Measurements from ENCODE around the gene RUFY2.

Gene RUFY2

DNA sequence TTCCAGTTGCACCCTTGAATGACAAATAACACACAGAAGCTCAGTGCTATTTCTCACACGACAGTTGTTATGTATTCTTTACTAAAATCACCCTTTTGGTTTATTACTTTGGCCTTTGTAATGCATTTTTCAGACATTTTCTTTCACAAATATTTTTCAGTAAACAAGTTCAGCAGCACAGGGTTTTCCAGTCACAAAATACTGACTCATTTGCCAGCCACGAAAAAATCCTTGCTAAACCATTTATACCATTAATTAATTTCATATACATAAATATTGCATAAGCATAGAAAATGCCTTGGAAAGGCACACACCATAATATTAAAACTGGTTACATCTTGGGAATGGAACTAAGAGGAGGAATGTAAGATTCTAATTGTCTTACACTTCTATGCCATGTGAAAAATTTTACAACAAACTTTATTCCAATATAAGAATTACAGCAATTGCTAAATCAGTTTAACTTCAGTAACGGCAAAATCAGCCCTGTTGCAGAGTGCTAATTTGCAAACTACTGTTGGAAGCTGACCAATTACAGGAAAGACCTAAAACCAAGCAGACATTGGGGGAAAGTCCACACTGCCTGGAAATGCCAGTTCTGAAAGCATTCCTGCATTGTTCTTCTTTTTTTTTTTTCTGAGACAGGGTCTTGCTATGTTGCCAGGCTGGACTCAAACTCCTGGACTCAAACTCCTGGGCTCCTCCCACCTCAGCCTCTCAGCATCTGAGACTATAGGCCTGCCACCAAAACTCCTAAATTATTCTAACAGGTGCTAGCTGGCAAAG is 42.8 kb downstream of the RUFY2 start:
- DNase-seq (ENCODE audit: low read depth in 2 of 2): peak; percentile 8 to 13

DNA sequence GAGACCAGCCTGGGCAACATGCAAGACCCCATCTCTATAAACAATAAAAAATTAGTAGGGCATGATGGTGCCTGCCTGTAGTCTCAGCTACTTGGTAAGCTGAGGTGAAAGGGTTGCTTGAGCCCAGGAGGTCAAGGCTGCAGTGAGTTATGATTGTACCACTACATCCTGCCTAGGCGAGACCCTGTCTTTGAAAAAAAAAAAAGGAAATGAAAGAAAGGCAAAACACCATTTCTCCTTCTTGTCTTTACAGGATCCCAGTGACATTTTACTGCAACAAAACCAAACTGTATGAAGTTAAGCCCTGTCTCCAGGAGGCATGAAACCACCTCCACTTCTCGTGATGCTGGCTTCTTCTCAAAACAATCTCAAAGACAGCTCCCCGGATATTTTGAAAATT is 44.5 kb downstream of the RUFY2 start:
- no peak for DNase-seq (ENCODE audit: low read depth in 2 of 2)

DNA sequence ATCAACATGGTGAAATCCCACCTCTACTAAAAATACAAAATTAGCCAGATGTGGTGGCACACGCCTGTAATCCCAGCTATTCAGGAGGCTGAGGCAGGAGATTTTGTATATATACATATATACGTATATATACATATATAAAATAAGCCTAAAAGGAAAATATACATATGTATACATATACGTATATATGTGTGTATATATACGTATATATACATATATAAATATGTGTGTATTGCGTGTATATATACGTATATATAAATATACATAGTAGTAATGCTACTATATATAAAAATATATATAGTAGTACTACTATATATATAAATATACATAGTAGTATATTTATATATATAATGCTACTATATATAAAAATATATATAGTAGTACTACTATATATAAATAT is 47.9 kb downstream of the RUFY2 start:
- DNase-seq (ENCODE audit: low read depth in 2 of 2): no peak

- no peak for DNase-seq (ENCODE audit: low read depth in 2 of 2)
These were observed 53.5 kb downstream of the RUFY2 start for GRCh38 chr10:68353537-68353936.

DNA sequence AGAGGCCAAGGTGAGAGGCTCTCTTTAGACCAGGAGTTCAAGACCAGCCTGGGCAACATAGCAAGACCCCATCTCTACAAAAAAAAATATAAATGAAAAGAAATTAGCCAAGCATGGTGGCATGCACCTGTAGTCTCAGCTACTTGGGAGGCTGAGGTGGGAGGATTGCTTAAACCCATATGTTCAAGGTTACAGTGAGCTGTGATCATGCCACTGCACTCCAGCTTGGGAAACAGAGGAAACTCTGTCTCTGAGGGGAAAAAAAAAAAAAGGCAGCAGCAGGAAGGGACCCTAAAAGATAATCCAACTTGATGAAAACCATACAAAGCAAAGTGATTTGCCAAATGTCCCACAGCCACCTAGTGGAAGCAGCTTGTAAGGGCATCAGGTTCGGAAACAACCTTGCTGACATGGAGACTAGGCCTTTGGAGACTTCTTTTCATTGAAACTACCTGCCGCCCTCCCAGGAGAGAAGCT is 58.8 kb downstream of the RUFY2 start:
- peak in 1 of 2 experiments; percentile 30 for DNase-seq (ENCODE audit: low read depth in 2 of 2)

GRCh38 chr10:68346774-68347173 is 60.3 kb downstream of the RUFY2 start:
- DNase-seq (ENCODE audit: low read depth in 2 of 2): no peak

DNA sequence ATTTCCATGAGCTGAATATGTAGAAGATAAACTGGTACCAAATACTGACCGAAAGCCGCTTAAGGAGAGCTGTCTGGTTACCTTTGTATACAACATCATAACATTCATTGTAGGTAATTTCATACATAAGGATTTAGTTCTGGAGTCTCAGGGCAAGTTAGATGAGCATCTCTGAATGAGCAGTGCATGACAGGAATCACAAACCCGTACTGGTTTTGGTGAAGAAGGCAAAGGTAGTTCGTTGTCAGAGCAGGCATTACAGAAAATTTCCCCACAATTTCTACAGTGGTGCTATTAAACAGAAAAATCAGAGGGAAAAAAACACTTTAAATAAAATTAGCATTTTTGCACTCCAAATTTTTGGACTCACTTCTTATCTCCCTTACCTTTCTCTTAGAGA is 61.5 kb downstream of the RUFY2 start:
- no peak for DNase-seq (ENCODE audit: low read depth in 2 of 2)

DNA sequence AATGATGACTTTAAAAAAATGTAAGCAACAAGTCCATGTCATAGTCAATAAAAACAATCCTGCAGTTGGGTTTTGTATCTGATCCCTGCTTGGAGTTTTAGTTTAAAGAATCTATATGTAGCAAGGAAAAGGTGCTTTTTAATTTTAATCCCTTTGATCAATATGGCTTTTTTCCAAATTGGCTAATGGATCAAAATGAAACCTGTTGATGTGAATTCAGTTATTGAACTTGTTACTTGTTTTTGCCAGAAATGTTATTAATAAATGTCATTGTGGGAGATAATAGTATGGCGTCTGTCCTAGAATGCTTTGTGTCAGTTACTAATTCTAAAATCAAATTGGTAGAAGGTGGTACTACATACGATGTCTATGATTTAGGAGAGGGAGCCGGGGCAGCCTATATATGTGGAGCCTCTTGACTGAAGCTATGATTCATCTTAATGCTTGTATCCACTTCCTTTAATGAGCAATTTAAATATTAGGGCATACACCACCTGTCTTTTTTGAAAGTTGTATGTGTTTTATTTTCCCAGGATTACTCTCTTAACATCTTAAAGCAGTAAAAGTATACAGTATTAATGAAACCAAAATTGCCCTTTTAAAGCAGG is 64.1 kb downstream of the RUFY2 start:
- DNase-seq (ENCODE audit: low read depth in 2 of 2): no peak

GRCh38 chr10:68340358-68341080 is 66.6 kb downstream of the RUFY2 start:
- DNase-seq (ENCODE audit: low read depth in 2 of 2): no peak

GRCh38 chr10:68336754-68337351 is 70.2 kb downstream of the RUFY2 start:
- DNase-seq (ENCODE audit: low read depth in 2 of 2): no peak

DNA sequence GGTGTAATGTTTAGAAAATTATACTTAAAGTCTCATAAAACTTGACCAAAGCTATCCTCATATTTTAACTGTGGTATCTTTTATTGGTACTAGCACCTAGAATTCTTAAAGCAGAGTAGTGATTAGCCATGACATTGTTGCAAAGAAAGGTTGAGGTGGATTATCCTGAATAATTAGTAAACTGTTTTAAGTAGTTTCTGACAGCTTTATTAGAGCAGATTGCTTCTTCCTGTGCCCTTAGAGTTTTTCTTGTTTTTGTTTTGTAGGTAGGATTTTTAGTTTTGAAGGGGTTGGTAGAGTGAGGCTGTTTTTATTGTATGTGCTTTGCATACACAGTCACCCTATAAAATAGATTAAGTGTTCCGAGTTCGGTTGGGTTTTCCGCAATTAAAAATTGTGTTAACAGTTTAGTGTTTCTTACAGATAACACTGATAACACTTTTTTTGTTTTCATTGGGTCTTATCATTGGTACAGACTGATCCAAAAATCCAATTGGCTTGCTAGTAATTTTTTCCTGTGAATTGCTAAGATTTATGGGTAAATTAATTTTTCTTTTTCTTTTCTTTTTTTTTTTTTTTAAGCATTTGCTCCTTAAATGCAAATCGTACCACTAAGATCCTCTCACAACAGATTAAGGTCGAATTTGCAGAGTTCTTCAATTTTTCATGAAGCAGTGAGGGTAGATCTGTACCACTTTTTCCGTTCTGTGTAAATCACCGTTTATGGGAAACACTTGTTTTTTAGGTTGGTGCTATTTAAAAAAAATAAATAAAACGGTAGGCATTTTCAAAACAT is 72.2 kb downstream of the RUFY2 start:
- DNase-seq (ENCODE audit: low read depth in 2 of 2): no peak

DNA sequence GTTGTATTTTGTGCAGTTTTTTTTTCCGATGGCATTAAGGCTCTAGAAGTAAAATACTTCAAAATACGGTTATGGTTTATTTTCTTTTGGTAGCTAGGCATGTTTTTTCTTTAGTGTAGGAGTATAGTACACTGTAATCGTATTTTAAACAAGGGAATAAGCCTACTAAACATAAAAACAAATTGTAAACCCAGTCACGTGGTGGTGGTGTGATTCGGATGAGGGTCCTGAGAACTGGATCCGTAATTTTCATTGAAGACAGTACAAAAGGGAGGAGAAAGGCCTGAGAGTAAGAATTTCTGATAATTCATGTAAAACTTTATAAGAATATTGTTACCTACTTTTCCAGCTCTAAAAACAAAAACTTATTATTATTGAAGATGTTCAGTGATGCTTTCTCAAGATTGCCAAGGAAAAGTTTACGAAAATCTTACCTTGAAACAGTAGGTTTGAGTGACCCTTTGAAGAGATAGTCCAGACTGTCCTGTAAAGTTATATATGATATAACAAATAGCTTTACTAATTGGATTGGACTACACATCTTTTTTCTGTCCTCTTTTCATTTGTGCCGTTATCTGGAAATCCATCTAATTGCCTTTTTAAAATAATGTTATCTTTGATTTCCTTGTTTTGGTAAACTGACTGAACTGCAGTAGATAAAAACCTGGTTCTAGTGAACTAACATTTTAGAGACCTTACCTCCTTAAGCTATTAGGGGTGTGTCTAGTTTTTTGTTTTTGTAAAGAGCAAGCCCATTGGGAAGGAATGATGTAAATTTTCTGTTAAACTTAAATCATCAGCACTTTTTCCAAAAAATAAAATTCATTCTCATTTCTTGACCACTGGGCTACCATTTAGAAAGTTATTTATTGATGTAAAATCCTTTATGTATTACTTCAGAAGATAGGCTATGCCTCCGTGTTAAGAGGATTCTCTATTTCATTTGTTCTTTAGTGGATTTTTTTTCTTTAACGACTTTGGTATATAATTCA is 73.3 kb downstream of the RUFY2 start:
- DNase-seq (ENCODE audit: low read depth in 2 of 2): no peak

GRCh38 chr10:68333058-68333395 is 74.0 kb downstream of the RUFY2 start:
- DNase-seq (ENCODE audit: low read depth in 2 of 2): no peak

DNA sequence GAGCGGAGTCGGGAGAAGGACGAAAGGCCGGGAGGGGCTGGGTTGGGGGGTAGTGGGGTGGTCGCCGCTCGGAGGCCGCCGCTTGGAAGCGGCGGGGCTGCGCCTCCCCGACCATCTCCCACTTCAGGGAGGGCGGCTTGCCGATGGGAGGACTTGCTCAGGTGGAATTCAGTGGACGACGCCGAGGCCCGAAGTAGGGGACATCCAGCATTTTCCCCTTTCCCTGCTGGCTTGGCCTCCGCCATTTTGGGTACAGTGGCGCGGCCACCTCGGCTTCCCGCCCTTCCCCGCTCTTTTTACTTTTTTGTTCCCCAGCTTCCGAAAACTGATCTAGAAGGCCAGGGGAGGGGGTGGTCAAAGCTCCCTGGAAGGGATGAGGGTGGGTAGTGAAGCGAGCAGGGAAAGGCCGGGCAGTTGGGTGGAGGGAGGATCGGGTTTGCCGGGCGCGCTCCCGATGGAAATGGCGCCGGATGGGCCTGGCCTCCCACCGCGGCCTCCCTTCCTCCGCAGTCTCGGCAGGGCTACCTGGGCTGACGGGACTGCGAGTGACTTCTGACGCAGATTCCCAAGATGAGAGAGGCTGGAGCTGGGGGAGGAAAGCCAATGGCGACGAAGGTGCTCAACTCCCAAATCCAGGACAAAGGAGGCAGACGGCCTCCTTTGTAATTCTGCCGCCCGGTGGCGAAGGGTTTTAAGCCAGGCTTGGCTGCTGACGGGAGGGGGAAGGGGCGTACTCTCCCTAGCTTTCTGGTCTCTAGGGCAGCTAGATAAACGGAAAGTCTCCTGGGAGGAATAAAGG is 74.6 kb downstream of the RUFY2 start, which contains the start of gene PBLD:
TSS of gene PBLD (minus strand) at position 670 of the 799 bp plus-strand sequence. CDS start 26,084 bp downstream, outside the sequence.
- peak; percentile 60 to 66 for DNase-seq (ENCODE audit: low read depth in 2 of 2)

GRCh38 chr10:68331455-68332258 is 75.4 kb downstream of the RUFY2 start, which contains the start of gene HNRNPH3:
Gene HNRNPH3, plus strand, starts transcription at chr10:68332064. Its CDS starts 5,158 bp downstream, at chr10:68337222.
- peak; percentile 94 for DNase-seq (ENCODE audit: low read depth in 2 of 2)

DNA sequence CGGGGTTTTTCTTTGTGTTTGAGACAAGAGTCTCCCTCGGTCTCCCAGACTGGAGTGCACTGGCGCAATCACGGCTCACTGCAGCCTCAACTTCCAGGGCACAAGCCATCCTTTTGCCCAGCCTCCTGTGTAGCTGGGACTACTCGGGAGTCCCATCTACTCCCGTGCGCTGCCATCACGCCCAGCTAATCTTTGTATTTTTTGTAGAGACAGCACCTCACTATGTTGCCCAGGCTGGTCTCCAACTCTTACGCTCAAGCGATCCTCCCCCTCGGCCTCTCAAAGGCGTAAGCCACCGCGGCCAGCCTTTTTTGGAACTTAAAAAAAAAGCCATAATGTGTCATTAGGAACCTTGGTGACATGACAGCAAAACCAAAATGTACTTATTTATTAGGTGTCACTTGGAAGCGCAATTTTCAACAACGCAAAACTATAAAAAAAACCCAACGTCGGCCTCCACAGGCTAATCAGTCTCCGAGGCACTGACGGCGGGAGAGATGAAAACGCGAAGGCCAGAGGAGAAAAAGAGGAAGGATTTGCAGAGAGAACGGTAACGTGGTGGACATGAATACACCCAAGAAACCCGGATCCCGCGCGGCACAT is 76.1 kb downstream of the RUFY2 start:
- DNase-seq (ENCODE audit: low read depth in 2 of 2): no peak

DNA sequence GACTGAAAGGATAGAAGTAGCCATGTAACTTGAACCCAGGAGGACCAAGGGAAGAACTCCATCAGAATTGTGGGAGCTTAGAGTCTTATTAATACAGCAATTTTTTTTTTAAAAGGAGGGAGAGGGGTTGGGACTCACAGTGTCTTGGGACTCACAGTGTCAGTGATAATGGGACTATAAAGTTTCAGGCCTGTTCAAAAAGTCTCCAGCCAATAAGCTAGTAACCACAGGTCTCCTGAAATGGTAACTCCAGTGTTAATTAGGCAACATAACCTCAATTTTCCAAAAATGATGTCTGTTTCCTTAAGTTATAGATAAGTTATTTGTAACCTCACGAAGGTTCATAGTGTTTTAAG is 77.6 kb downstream of the RUFY2 start:
- no peak for DNase-seq (ENCODE audit: low read depth in 2 of 2)
